Loucy (cell line): ENCODE data around the gene HOXD12.

Experiments used
- H2AFZ ChIP-seq: fragments of 200-600 bp; sonication (generic); 2 replicates; pipeline ENCODE4 v1.6.0; 2016; ENCODE audit warnings: antibody characterized with exemption, mild to moderate bottlenecking, low read length, moderate library complexity
- H3F3A ChIP-seq: fragments of 200-600 bp; 2 replicates; pipeline ENCODE4 v1.6.0; 2016; ENCODE audit warnings: antibody characterized with exemption, low read depth, mild to moderate bottlenecking
- H3K27me3 ChIP-seq: fragments of 200-600 bp; sonication (generic); 2 replicates; pipeline ENCODE4 v1.6.1; 2014; ENCODE audit warnings: low read length, mild to moderate bottlenecking; ENCODE audit not compliant: insufficient read depth, poor library complexity, severe bottlenecking
- H3K36me3 ChIP-seq: fragments of 200-600 bp; sonication (generic); 2 replicates; pipeline ENCODE4 v1.6.1; 2016; ENCODE audit warnings: low read length; ENCODE audit not compliant: insufficient read depth
- H3K4me1 ChIP-seq: fragments of 200-600 bp; sonication (generic); 2 replicates; pipeline ENCODE4 v1.5.1; 2014; ENCODE audit warnings: low read length, mild to moderate bottlenecking; ENCODE audit not compliant: insufficient read depth, poor library complexity, severe bottlenecking
- H3K4me2 ChIP-seq: fragments of 200-600 bp; sonication (generic); 2 replicates; pipeline ENCODE4 v1.6.0; 2014; ENCODE audit warnings: antibody characterized with exemption, low read length, low read depth, mild to moderate bottlenecking; ENCODE audit not compliant: poor library complexity, severe bottlenecking
- H3K4me3 ChIP-seq: fragments of 200-600 bp; sonication (generic); 2 replicates; pipeline ENCODE4 v1.5.1; 2014; ENCODE audit warnings: low read length, mild to moderate bottlenecking, mixed read lengths; ENCODE audit not compliant: poor library complexity, severe bottlenecking
- H3K79me2 ChIP-seq: fragments of 200-600 bp; sonication (generic); 2 replicates; pipeline ENCODE4 v1.6.1; 2014; ENCODE audit warnings: low read length; ENCODE audit not compliant: insufficient read depth
- H3K9ac ChIP-seq: fragments of 200-600 bp; sonication (generic); 2 replicates; pipeline ENCODE4 v1.6.0; 2014; ENCODE audit warnings: mild to moderate bottlenecking, low read depth, low read length, moderate library complexity; ENCODE audit not compliant: poor library complexity, severe bottlenecking
- H3K9me2 ChIP-seq: fragments of 200-600 bp; sonication (generic); replicated peaks from 2 replicates; pipeline ENCODE4 v1.6.1; 2016; ENCODE audit warnings: low read depth, low read length, mixed read lengths
- H3K9me3 ChIP-seq: fragments of 200-600 bp; sonication (generic); 2 replicates; pipeline ENCODE4 v1.6.1; 2014; ENCODE audit warnings: mild to moderate bottlenecking, antibody characterized with exemption, low read length, low read depth; ENCODE audit not compliant: insufficient read depth
- H4K20me1 ChIP-seq: fragments of 200-600 bp; sonication (generic); 2 replicates; pipeline ENCODE4 v1.6.0; 2014; ENCODE audit warnings: antibody characterized with exemption, low read length, mild to moderate bottlenecking; ENCODE audit not compliant: insufficient read depth, poor library complexity, severe bottlenecking
- CTCF ChIP-seq: fragments of 200-600 bp; sonication (generic); conservative IDR thresholded peaks from 2 replicates; pipeline ENCODE4 v1.5.1; 2014; ENCODE audit warnings: mild to moderate bottlenecking, antibody characterized with exemption, low read length
- EZH2phosphoT487 ChIP-seq: fragments of 200-600 bp; IDR thresholded peaks from 2 replicates; pipeline ENCODE4 v1.6.1; 2018; ENCODE audit warnings: antibody characterized with exemption, mild to moderate bottlenecking, moderate library complexity, borderline replicate concordance

The HOXD12 gene

GRCh38 chr2:176074919-176075425 lies 24.6 kb upstream of the HOXD12 start:
- Histone ChIP-seq H3K4me2 (no peak overlapping the region), H3F3A (no peaks in the 10 kb centered on the region), H2AFZ (no peak overlapping the region), H3K27me3 (no peaks in the 10 kb centered on the region), H3K79me2 (no peaks in the 10 kb centered on the region), H3K4me3 (no peak overlapping the region), H3K9ac (no peak overlapping the region), H3K9me3 (no peaks in the 10 kb centered on the region), H3K36me3 (no peaks in the 10 kb centered on the region), H3K9me2 (no peaks in the 10 kb centered on the region), H4K20me1 (no peaks in the 10 kb centered on the region), H3K4me1 (no peaks in the 10 kb centered on the region)
- TF ChIP-seq CTCF (no peak), EZH2phosphoT487 (no peak)

GRCh38 chr2:176075481-176075880 lies 24.1 kb upstream of the HOXD12 start:
- Histone ChIP-seq H2AFZ (no peak overlapping the region), H3K9me3 (no peaks in the 10 kb centered on the region), H3F3A (no peaks in the 10 kb centered on the region), H3K4me1 (no peaks in the 10 kb centered on the region), H3K79me2 (no peaks in the 10 kb centered on the region), H3K36me3 (no peaks in the 10 kb centered on the region), H3K9me2 (no peaks in the 10 kb centered on the region), H3K4me3 (no peak overlapping the region), H3K27me3 (no peaks in the 10 kb centered on the region), H3K9ac (no peak overlapping the region), H4K20me1 (no peaks in the 10 kb centered on the region), H3K4me2 (no peak overlapping the region)
- TF ChIP-seq EZH2phosphoT487 (no peak), CTCF (no peak)

GRCh38 chr2:176076063-176076462 lies 23.5 kb upstream of the HOXD12 start:
- H3K4me3 ChIP-seq = no peak overlapping the region
- H3K27me3 ChIP-seq = no peaks in the 10 kb centered on the region
- TF ChIP-seq CTCF (no peak), EZH2phosphoT487 (no peak)
- H3K4me2 ChIP-seq = no peak overlapping the region
- H3K4me1 ChIP-seq = no peaks in the 10 kb centered on the region
- H3K9ac ChIP-seq = no peak overlapping the region
- no peaks in the 10 kb centered on the region for H3F3A ChIP-seq
- no peaks in the 10 kb centered on the region for H4K20me1 ChIP-seq
- no peak overlapping the region for H2AFZ ChIP-seq
- no peaks in the 10 kb centered on the region for H3K36me3 ChIP-seq
- H3K79me2 ChIP-seq = no peaks in the 10 kb centered on the region
- H3K9me2 ChIP-seq = no peaks in the 10 kb centered on the region
- no peaks in the 10 kb centered on the region for H3K9me3 ChIP-seq
